Left colon (tissue), 2 donors: ENCODE results near the gene RPH3AL. TPM values are rescaled to one million over a fixed set of nuclear protein-coding genes. Genes with fewer than 3 reads are reported as not detected.
"Not testable (repeated sequence)": the region's sequence is repeated elsewhere in the genome, so short reads cannot be mapped to it uniquely, and the experiment has no call there.

Experiments
- ATAC-seq: fragments of 200-7000 bp; cut with Tn5 transposase; one replicate; pipeline ENCODE4 v1.9.1; 2020; ENCODE audit warnings: mild to moderate bottlenecking, moderate library complexity
- DNase-seq, 2 donors: peaks; one replicate each; pipeline ENCODE4 v3.0.0-alpha.2; 2020
- intact Hi-C, 2 donors: fragments of 100-400 bp; cut with DNase I in 1 of 2; cut with micrococcal nuclease in 1 of 2; formaldehyde crosslinking; loops; one replicate each; pipeline versions ENCODE4 v1.11.2 to v1.14.0; 2022; cut with DNase I, micrococcal nuclease
- total RNA-seq, 2 donors: library from RNA; stranded (reverse); fragmentation: NEBNext Ultra II Directional; extraction: Animal tissue kit (Norgen Biotek cat#: 25700); gene quantifications; one replicate each; pipeline ENCODE4 v1.2.1, GENCODE V29; 2021
- donor health status: DM: no; HTN: no; CAD: no.
- donor health status: DM: yes; HTN: yes; CAD: no.

The RPH3AL gene
- total RNA-seq, 2 donors from 2014 or later: 32.7 to 42.3 TPM

- ATAC-seq: no peak
- DNase-seq: no peak
These were observed 165.5 kb downstream of the RPH3AL start for GRCh38 chr17:187130-187529.

GRCh38 chr17:185445-186138 lies 167.0 kb downstream of the RPH3AL start:
- intact Hi-C loops: no loop called here
- DNase-seq (no peak), ATAC-seq (no peak)

More at GRCh38 chr17:187130-187529, 165.5 kb downstream of the RPH3AL start:
- intact Hi-C loops: no loop called here

GRCh38 chr17:183021-183420 lies 169.6 kb downstream of the RPH3AL start:
- intact Hi-C loops: no loop called here
- DNase-seq (no peak), ATAC-seq (no peak)

GRCh38 chr17:182050-182751 lies 170.4 kb downstream of the RPH3AL start:
- intact Hi-C loops: no loop called here
- ATAC-seq (peak; percentile 21), DNase-seq (no peak)

- intact Hi-C loops: no loop called here
- ATAC-seq: peak; percentile 94
- peak in 1 of 2 donors; percentile 43 for DNase-seq
These were observed 171.2 kb downstream of the RPH3AL start, which contains the start of gene DOC2B for GRCh38 chr17:181245-182049. Gene DOC2B, minus strand, starts transcription at chr17:181650. Its CDS starts 171 bp downstream, at chr17:181479.

- no peak for DNase-seq
- intact Hi-C loops: no loop called here
These were observed 172.0 kb downstream of the RPH3AL start for GRCh38 chr17:180381-181244.

GRCh38 chr17:179781-180380 lies 172.7 kb downstream of the RPH3AL start:
- intact Hi-C loops: no loop called here
- no peak for ATAC-seq
- DNase-seq: no peak

More at GRCh38 chr17:180381-181244, 172.0 kb downstream of the RPH3AL start:
- ATAC-seq: peak; percentile 39

GRCh38 chr17:179066-179432 lies 173.6 kb downstream of the RPH3AL start:
- intact Hi-C loops: no loop called here
- no peak for DNase-seq
- ATAC-seq: no peak

GRCh38 chr17:178292-179065 lies 174.1 kb downstream of the RPH3AL start:
- DNase-seq (no peak), ATAC-seq (no peak)
- intact Hi-C loops: no loop called here

GRCh38 chr17:177762-178161 lies 174.8 kb downstream of the RPH3AL start:
- intact Hi-C loops: no loop called here
- ATAC-seq: no peak
- no peak for DNase-seq

GRCh38 chr17:177155-177554 lies 175.5 kb downstream of the RPH3AL start:
- DNase-seq (no peak), ATAC-seq (no peak)
- intact Hi-C loops: no loop called here

GRCh38 chr17:173166-173911 lies 179.3 kb downstream of the RPH3AL start:
- intact Hi-C loops: no loop called here
- no peak for ATAC-seq
- DNase-seq: no peak

- intact Hi-C loops: no loop called here
- DNase-seq (no peak), ATAC-seq (no peak)
These were observed 180.2 kb downstream of the RPH3AL start for GRCh38 chr17:172401-172800.

GRCh38 chr17:171871-172270 lies 180.7 kb downstream of the RPH3AL start:
- DNase-seq (no peak), ATAC-seq (no peak)
- intact Hi-C loops: no loop called here

GRCh38 chr17:170130-170670 lies 182.4 kb downstream of the RPH3AL start:
- ATAC-seq (no peak), DNase-seq (no peak)
- intact Hi-C loops: no loop called here

- DNase-seq, intact Hi-C loops, ATAC-seq: not testable (repeated sequence)
These were observed 184.0 kb downstream of the RPH3AL start for GRCh38 chr17:168614-169013.

- intact Hi-C loops: no loop called here
- ATAC-seq: no peak
- no peak for DNase-seq
These were observed 186.7 kb downstream of the RPH3AL start for GRCh38 chr17:165939-166338.
